GM15510 (cell line): ENCODE results near the gene AGMO.

Source experiments
- POLR2A ChIP-seq: IDR thresholded peaks from 3 replicates; pipeline ENCODE4 v1.6.1; 2011; ENCODE audit warnings: borderline replicate concordance; ENCODE audit not compliant: insufficient read length; ENCODE audit errors: extremely low read depth

Gene AGMO

DNA sequence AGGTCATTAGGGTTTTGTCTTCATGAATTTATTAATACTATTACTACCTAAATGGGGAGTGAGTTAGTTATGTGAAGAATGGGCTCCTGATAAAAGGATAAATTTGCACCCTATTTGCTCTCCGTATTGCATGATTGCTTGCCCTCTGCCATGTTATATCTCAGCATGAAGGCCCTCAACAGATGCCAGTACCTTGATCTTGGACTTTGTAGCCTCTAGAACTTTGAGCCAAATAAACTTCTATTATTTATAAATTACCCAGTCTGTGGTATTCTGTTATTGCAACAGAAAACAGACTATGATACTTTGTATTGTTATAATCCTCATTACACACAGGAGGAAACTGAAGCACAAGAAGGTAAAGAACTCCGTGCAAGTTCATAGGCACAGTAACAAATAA lies 150.8 kb downstream of the AGMO start:
- TF ChIP-seq POLR2A = no peak

DNA sequence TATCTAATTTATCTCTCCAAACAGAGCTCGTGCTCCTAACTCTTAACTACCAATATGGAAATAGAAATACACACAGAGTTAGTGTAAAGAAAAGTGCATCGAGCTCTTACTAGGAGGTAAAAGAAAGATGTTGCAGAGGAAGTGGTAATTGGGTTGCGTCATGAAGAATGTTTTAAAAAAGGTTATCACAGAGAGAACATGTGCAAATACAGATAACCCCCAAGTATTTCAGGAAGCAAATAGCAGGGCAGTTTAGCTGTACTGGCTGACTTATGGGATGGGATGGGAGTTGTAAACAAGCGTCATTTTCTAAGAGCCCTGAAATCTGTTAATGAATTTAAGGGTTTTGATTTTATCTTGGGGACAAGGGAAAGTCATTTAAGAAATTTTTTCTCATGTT lies 153.9 kb downstream of the AGMO start:
- no peak for TF ChIP-seq POLR2A

DNA sequence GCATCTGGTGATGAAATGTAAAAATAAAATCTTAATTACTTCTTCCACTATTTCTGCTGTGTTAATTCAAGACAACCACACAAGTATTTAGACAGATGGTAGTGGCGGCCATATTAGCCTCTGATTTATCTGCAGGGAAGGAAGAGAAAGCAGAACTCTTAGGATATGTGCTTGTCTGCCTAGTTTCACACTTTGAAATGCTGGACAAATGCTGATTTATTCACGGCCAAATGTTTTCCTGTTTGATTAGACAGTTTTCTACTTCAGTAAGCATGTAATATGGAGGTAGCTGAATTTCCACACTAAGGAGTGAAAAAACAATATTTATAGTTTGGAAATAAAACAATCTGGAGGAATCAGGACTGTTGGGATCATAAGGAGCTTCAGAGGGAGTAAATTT lies 158.1 kb downstream of the AGMO start:
- no peak for TF ChIP-seq POLR2A

DNA sequence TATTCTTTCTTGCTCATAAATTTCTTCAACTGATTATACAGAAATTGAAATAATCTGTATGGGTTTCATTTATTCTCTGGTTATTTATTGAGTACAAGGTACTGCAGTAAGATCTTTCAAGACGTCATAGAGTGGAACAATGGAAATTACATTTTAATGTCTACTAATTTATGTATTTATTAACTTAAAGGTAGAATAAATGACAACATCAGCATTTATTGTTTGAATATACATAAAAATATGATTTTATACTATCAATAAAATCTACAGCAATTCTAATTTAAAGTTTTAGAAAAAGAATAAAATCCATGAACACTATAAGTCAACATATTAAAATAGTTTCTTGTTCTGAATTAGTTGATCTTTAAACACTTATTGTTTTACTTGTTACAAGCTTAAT lies 158.5 kb downstream of the AGMO start:
- TF ChIP-seq POLR2A = no peak

DNA sequence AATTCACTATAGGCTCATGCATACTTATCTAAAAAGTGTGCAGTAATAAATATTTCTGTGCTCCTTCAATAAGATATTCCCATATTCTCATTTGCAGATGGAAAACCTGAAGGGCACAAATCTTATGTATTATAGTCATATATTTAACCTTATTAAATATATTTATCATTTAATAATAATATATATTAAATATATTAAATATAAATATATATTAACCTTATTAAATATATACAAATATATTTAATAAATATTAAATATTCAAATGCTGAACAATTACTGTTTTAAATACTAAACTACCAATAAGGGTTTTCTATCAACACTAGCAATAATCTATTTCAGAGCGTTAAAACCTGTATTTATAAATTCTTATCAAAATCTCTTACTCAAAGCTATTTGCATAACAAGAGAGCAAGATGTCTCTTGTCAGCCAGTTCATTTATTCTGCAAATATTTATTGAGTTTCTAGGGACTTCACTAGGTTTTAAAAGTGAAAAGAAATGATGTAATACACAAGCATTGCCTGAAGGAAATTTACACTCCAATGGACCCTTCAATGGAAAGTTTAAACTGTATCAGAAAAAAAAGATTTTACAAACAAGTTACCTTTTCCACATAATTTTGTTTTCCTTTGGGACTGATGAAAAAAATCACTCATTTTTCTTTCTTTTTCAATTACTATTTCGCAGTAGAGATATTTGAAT lies 159.2 kb downstream of the AGMO start:
- TF ChIP-seq POLR2A = no peak

DNA sequence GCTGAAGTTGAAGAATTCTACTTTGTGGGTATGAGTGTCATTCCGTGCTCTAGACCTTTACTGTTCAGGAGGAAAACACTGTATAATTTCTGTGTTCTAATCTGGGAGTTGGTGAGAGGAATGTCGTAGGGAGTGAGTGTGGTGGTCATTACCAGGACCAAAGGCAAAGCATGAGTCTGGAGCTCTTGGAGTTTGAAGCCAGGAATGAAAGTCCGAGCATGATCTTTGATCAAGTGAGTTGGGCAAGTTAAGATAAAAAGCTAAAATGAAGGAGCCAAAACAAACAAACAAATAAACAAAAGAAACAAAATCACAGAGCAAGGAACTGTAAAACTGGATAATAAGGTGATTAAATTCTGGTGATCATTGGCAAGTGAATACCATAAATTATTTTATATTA lies 161.4 kb downstream of the AGMO start:
- no peak for TF ChIP-seq POLR2A

DNA sequence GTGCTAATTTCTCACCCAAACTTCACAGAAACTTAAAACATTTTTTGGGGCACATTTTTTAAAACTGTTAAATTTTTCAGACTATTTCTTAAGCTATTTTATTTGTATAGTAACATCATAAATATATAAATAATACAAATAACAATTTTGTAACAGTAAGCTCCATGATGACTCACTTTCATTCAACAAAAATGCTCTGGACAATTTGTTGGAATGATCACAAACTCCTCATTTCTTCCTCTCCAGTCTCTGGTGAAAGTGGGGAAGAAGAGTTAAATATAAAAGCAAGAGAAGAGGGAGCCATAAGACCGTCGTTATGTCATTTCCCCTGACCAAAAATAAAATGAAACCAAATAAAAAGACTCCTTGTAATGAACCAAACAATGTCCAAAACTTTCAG lies 162.4 kb downstream of the AGMO start:
- no peak for TF ChIP-seq POLR2A

DNA sequence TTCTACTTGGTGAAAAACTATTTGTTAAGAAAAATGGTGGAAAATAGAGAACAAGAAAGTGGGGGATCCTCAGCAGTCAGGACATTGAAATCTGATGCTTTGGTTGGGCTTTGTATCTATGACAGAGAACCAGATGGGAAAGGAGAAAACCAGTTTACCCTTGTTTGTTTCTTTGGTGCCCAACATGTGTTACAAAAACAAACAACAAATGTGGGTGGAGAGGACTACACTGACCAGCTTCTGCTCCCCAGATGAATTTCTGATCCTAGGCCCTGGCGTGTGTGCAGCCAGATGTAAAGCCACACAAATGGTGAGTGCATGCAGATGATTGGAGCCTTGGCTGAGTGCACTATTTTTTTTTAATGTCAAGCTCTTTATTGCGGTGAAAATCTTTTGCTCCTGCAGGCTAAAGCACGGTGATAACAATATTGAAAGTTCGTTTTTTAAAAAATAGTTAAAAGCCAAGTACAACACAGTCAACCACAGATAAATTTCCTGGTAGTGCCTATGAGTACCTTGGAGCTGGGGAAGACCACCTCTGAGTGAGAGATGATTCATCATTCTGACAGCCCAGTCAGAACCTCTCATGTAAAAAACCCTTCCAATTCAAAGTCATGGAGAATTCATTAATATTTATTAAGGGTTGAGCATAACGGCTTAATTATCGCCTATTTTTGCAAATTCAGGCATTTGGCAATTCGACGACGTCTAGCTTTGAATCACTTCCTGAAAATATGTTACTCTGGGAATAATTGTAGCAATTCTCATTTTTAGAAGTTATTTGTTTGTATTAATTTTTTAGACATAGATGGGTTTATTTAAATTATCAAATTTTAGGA lies 163.7 kb downstream of the AGMO start:
- no peak for TF ChIP-seq POLR2A

DNA sequence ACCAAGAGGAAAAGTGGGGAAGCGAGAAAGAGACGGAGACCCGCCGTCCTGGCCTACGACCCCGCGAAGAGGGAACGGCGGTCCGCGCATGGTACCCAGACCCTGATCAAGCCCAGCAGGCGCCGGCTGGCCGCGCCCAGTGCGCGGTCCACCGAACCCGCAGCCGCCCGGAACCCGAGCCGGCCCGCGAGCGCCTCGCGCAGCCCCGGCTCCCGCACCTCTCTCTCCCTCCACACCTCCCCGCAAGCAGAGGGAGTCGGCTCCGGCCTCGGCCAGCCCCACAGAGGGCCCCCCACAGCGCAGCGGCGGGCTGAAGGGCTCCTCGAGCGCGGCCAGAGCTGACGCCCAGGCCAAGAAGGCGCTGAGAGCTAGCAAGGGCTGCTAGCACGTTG lies 164.7 kb downstream of the AGMO start:
- no peak for TF ChIP-seq POLR2A

DNA sequence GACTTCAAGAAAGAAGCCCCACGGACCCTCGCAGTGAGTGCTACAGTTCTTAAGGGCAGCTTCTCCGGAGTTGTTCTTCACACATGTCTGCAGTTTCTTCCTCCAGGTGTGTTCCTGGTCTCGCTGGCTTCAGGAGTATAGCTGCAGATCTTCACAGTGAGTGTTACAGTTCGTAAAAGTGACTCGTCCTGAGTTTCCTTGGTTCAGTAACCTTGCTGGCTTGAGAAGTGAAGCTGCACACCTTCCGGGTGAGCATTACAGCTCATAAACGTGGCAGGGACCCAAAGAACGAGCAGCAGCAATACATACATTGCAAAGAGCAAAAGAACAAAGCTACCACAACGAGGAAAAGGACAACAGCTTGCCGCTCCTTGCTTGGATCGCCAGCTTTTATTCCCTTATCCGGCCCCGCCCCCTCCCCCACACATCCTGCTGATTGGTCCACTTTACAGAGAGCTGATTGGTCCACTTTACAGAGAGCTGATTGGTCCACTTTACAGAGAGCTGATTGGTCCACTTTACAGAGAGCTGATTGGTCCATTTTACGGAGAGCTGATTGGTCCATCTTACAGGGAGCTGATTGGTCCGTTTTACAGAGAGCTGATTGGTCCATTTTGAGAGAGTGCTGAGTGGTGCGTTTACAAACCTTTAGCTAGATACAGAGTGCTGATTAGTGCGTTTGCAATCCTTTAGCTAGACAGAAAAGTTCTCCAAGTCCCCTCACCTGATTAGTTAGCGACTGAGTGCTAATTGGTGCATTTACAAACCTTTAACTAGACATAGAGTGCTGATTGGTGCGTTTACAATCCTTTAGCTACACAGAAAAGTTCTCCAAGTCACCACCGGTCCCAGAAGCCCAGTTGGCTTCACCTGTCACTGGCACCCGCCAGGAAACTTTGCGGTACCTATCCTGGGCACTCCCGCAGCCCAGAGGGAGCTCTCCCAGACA lies 165.3 kb downstream of the AGMO start:
- no peak for TF ChIP-seq POLR2A

DNA sequence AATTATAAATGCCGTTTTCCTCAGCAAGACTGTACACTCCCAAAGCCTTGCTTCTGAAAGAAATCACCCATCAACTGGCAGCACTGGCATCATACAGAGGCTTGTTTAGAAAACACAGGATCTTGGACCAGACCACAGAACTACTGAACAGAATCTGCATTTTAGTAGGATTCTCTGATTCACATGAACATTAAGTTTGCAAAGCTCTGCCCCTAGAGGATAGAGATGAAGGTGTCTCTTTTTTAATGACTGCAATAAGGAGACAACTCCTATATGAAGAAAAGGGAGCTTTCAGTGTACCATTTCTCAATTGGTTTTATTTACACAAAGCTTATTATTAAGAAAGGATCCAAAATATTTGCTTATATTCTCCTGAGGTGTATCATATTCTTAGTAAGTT lies 172.7 kb downstream of the AGMO start:
- no peak for TF ChIP-seq POLR2A

DNA sequence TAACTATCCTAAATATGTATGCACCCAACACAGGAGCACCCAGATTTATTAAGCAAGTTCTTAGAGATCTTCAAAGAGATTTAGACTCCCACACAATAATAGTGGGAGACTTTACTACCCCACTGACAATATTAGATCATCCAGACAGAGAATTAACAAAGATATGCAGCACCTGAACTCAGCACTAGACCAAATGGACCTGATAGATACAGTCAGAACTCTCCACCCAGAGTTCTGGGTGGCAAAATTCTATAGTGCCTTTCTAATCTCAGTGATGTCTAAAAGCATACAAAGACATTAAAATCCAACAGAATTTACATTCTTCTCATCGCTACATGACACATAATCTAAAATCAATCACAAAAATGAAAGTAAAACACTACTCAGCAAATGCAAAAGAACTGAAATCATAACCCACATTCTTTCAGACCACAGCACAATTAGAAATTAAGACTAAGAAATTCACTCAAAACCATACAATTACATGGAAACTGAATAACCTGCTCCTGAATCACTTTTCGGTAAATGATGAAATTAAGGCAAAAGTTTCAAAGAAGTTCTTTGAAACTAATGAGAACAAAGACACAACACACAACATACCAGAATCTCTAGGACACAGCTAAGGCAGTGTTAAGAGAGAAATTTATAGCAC lies 183.2 kb downstream of the AGMO start:
- TF ChIP-seq POLR2A = no peak

DNA sequence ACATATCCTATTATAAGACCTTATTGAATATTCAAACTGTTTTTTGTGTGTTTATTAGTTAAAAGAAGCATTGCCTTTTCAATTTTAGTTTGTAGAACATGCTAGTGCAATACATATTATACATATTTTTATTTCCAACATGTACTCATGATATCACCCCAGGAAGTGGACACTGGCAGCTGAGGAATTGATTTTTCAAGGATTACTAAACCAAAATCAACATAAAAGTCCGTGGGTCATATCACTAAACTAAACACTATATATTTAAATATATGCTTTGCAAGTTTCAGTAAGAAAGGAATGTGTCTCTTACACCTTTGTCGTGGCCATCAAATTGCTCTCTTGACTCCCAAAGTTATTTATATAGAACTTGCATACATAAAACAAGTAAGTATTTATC lies 185.2 kb downstream of the AGMO start:
- no peak for TF ChIP-seq POLR2A

DNA sequence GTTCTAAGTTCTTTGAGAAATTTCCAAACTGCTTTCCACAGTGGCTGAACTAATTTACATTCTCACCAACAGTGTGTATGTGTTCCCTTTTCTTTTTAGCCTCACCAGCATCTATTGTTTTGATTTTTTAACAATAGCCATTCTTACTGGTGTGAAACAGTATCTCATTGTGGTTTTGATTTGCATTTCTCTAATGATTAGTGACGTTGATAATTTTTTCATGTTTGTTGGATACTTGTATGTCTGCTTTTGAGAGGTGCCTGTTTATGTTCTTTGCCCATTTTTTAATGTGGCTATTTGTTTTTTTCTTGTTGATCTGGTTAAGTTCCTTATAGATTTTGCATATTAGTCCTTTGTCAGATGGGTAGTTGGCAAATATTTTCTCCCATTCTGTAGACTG lies 191.4 kb downstream of the AGMO start:
- no peak for TF ChIP-seq POLR2A

DNA sequence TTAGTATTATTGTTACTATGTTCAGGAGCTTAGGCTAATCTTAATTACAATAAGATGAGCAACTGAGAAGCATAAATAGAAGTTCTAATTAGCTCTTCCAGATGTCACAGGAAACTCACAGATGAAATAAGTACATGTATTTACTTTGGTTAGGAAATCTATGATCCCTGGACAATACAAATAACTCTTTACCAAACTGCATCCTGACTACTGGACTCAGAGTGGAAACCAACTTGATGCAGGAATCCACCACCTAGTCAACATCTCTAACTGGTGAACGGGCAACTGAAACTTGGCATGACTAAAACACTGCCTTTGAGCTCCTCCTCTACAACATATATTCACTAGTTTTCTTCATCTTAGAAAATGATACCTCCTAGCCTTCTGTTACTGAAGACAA lies 193.2 kb downstream of the AGMO start:
- TF ChIP-seq POLR2A = no peak

DNA sequence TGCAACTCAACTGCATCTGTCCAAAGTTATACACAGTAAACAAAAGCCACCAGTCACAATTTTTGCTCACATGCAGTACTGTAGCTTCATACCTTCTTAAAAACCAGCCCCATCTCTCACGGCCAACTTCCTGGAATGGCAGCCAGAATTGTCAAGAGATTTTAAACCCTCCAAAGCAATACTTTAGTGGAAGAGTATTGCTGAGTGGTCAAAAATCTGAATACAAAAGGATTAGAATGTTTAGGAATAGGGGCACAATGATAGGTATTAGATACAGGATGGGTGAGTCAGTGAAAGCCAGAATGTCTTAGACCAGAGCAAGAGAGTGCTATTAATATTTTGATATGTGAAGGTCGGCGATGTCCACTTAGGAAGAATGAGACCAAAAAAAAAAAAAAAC lies 193.9 kb downstream of the AGMO start:
- no peak for TF ChIP-seq POLR2A

DNA sequence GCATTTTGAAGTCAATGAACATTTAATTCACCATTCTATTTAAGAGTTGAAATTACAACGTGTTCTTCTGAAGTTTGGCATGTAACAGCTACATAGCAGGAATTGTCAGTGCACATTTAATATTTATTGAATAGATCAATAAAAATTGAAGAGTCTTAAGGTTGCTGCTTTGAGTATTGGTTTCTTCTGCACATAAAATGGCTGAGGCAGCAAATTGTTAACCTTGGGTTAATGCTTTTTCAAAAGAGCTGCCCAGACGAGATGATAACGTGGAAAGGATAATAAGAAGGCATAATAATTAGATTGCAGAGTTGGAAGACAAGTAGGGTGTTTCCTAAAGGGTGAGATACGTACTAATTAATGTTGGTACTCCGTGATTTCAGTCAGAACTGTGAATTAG lies 203.7 kb downstream of the AGMO start:
- TF ChIP-seq POLR2A = no peak
